A549 (cell line): ENCODE results near the gene KCNQ1. TPM values are rescaled to one million over a fixed set of nuclear protein-coding genes. Genes with fewer than 3 reads are reported as not detected.

Experiments used
- ATAC-seq, 2 experiments: fragments of 200-7000 bp in 1 of 2; fragments of >200 bp in 1 of 2; cut with Nextera tagmentation in 1 of 2; cut with Tn5 transposase in 1 of 2; 3 replicates each; pipeline versions ENCODE4 v1.8.0 to v1.9.1; 2018 to 2020; ENCODE audit warnings: mild to moderate bottlenecking in 1 of 2, moderate library complexity in 1 of 2
- CTCF ChIA-PET: fragments of 300-600 bp; sonication (Branson Sonifier 250); formaldehyde crosslinking; extraction: SDS; loops from one replicate; lab custom pipeline; 2021; ENCODE audit warnings: antibody characterized with exemption, inconsistent platforms; lab: Yijun Ruan, JAX
- POLR2A ChIA-PET: fragments of 350-600 bp; formaldehyde crosslinking; extraction: SDS; loops from one replicate; lab custom pipeline; 2021; ENCODE audit warnings: antibody characterized with exemption, inconsistent platforms; lab: Yijun Ruan, JAX
- DNase-seq, 2 experiments: peaks; one replicate each; pipeline versions ENCODE4 v3.0.0 to v3.0.0-alpha.2; 2011 to 2016; ENCODE audit warnings: low read depth in 1 of 2, low spot score in 1 of 2
- FAIRE-seq: peaks from 2 replicates; lab custom pipeline; 2011; peaks lifted over from hg19 to GRCh38; lab: Jason Lieb, UNC
- H3K27ac ChIP-seq, 2 experiments: fragments of >200 bp; sonication (Bioruptor Twin); formaldehyde crosslinking; 3 replicates each; pipeline ENCODE4 v1.5.1; 2016 to 2017
- H3K4me1 ChIP-seq: fragments of >200 bp; sonication (Bioruptor Twin); formaldehyde crosslinking; 3 replicates; pipeline ENCODE4 v1.6.1; 2016
- H3K4me2 ChIP-seq: fragments of >200 bp; sonication (Bioruptor Twin); formaldehyde crosslinking; 3 replicates; pipeline ENCODE4 v1.6.1; 2016
- H3K4me3 ChIP-seq: fragments of >200 bp; sonication (Bioruptor Twin); formaldehyde crosslinking; 3 replicates; pipeline ENCODE4 v1.5.1; 2016
- H3K9me3 ChIP-seq: fragments of >200 bp; sonication (Bioruptor Twin); formaldehyde crosslinking; 3 replicates; pipeline ENCODE4 v1.6.1; 2016
- ATOH8 ChIP-seq: fragments of 250-450 bp; sonication (Bioruptor Pico); IDR thresholded peaks from 2 replicates; pipeline ENCODE4 v1.5.0; 2020; ENCODE audit warnings: low read depth, mild to moderate bottlenecking, moderate library complexity
- BCL3 ChIP-seq: fragments of >200 bp; sonication (Bioruptor Twin); formaldehyde crosslinking; IDR thresholded peaks from 3 replicates; pipeline ENCODE4 v1.6.1; 2016
- CBX2 ChIP-seq: fragments of 200-600 bp; sonication (generic); IDR thresholded peaks from 2 replicates; pipeline ENCODE4 v1.6.1; 2016; ENCODE audit warnings: low read depth, mild to moderate bottlenecking, borderline replicate concordance
- CBX8 ChIP-seq: fragments of 200-600 bp; sonication (generic); IDR thresholded peaks from 2 replicates; pipeline ENCODE4 v1.6.1; 2016
- CEBPB ChIP-seq, 2 experiments: fragments of >200 bp in 1 of 2; sonication (Bioruptor Twin) in 1 of 2; formaldehyde crosslinking in 1 of 2; IDR thresholded peaks; 2 replicates each; pipeline ENCODE4 v1.6.1; 2012 to 2016
- CTCF ChIP-seq: fragments of >200 bp; sonication (Bioruptor Twin); formaldehyde crosslinking; IDR thresholded peaks from 3 replicates; pipeline ENCODE4 v1.5.1; 2016
- EP300 ChIP-seq, 2 experiments: fragments of >200 bp; sonication (Bioruptor Twin); formaldehyde crosslinking; IDR thresholded peaks; 2 replicates in 1 of 2; 3 replicates in 1 of 2; pipeline ENCODE4 v1.6.1; 2016 to 2017
- FOSB ChIP-seq: fragments of 250-450 bp; sonication (Bioruptor Pico); IDR thresholded peaks from 2 replicates; pipeline ENCODE4 v1.5.0; 2020; ENCODE audit warnings: mild to moderate bottlenecking, moderate library complexity
- FOXS1 ChIP-seq: fragments of 250-450 bp; sonication (Bioruptor Pico); IDR thresholded peaks from 2 replicates; pipeline ENCODE4 v1.5.0; 2020; ENCODE audit warnings: mild to moderate bottlenecking, moderate library complexity
- HES2 ChIP-seq: fragments of >200 bp; sonication (Bioruptor Twin); formaldehyde crosslinking; IDR thresholded peaks from 2 replicates; pipeline ENCODE4 v1.6.1; 2016
- HMGXB4 ChIP-seq: fragments of 250-450 bp; sonication (Bioruptor Pico); IDR thresholded peaks from 2 replicates; pipeline ENCODE4 v1.5.0; 2021; ENCODE audit warnings: mild to moderate bottlenecking, moderate library complexity, borderline replicate concordance
- HOXB5 ChIP-seq: fragments of 250-450 bp; sonication (Bioruptor Pico); IDR thresholded peaks from 2 replicates; pipeline ENCODE4 v1.5.0; 2020; ENCODE audit warnings: mild to moderate bottlenecking, moderate library complexity
- JUN ChIP-seq, 2 experiments: fragments of >200 bp; sonication (Bioruptor Twin); formaldehyde crosslinking; IDR thresholded peaks; 2 replicates in 1 of 2; 3 replicates in 1 of 2; pipeline ENCODE4 v1.6.1; 2016 to 2017
- KDM1A ChIP-seq: fragments of 200-600 bp; sonication (generic); IDR thresholded peaks from 2 replicates; pipeline ENCODE4 v1.6.1; 2016; ENCODE audit warnings: low read depth, mild to moderate bottlenecking
- KDM5A ChIP-seq: fragments of 200-600 bp; sonication (generic); IDR thresholded peaks from 2 replicates; pipeline ENCODE4 v1.6.1; 2016; ENCODE audit warnings: antibody characterized with exemption, mild to moderate bottlenecking
- MAFK ChIP-seq: fragments of 450-650 bp; IDR thresholded peaks from 2 replicates; pipeline ENCODE4 v1.6.1; 2014; ENCODE audit not compliant: partially characterized antibody
- MAZ ChIP-seq: fragments of 150-350 bp; IDR thresholded peaks from 2 replicates; pipeline ENCODE4 v1.6.1; 2014; ENCODE audit warnings: antibody characterized with exemption, low read depth, low read length, borderline replicate concordance
- NR3C1 ChIP-seq: fragments of >200 bp; sonication (Bioruptor Twin); formaldehyde crosslinking; IDR thresholded peaks from 3 replicates; pipeline ENCODE4 v1.6.1; 2017
- POLR2A ChIP-seq: IDR thresholded peaks from 2 replicates; pipeline ENCODE4 v1.6.1; 2012; ENCODE audit warnings: mild to moderate bottlenecking, low read length
- RCOR1 ChIP-seq: fragments of 150-350 bp; IDR thresholded peaks from 2 replicates; pipeline ENCODE4 v1.6.1; 2014; ENCODE audit warnings: antibody characterized with exemption, low read length, low read depth
- REST ChIP-seq: fragments of 200-600 bp; sonication (generic); IDR thresholded peaks from 2 replicates; pipeline ENCODE4 v1.6.1; 2016; ENCODE audit warnings: antibody characterized with exemption, mild to moderate bottlenecking, moderate library complexity
- USF2 ChIP-seq: fragments of 450-650 bp; IDR thresholded peaks from 2 replicates; pipeline ENCODE4 v1.6.1; 2014; ENCODE audit warnings: antibody characterized with exemption
- ZNF302 ChIP-seq: fragments of 250-450 bp; sonication (Bioruptor Pico); IDR thresholded peaks from 2 replicates; pipeline ENCODE4 v1.9.0; 2021; ENCODE audit warnings: inconsistent platforms, mild to moderate bottlenecking, moderate library complexity
- WGBS: methylation state at CpG from one replicate; pipeline ENCODE4 v1.1.6; 2017; ENCODE audit errors: missing lambda C conversion rate; 5-methylcytosine and 5-hydroxymethylcytosine counted together
- polyA plus RNA-seq, 4 experiments: library from polyadenylated mRNA; depleted of rRNA in 3 of 4; stranded (reverse); fragments of >200 nt; fragmentation: RNase III in 1 of 4; extraction: RNeasy Plus Mini Kit Qiagen cat#74134 plus additional on column Dnase treatment in 1 of 4; gene quantifications; 2 replicates in 3 of 4; 3 replicates in 1 of 4; pipeline ENCODE4 v1.2.3, GENCODE V29; 2011 to 2017

The KCNQ1 gene
- polyA plus RNA-seq, 2 of the 4 experiments (the other 2 are of a cell fraction): 0.14 to 0.17 TPM

GRCh38 chr11:2794046-2794967 is 349.5 kb downstream of the KCNQ1 start:
- 68% methylated on average over 18 of the region's 18 CpGs for WGBS
- H3K4me2 ChIP-seq: no peak overlapping the region
- TF ChIP-seq KDM1A (no peak), EP300 (IDR thresholded peaks at IDR 0.05) (no peak), HMGXB4 (CRISPR knock-in tag) (no peak), BCL3 (no peak), REST (no peak), USF2 (no peak), CBX8 (no peak), FOSB (CRISPR knock-in tag) (no peak), CTCF (no peak), CBX2 (no peak), NR3C1 (no peak), HOXB5 (CRISPR knock-in tag) (no peak), MAFK (no peak), CEBPB (IDR thresholded peaks at IDR 0.05) (no peak), KDM5A (no peak), POLR2A (no peak)
- TF ChIP-seq, all 56 proteins: peak for 0
- ChIA-PET POLR2A (no interaction called here), CTCF (no interaction called here)
- FAIRE-seq (no peak), DNase-seq (no peak), ATAC-seq (no peak)
- no peak overlapping the region for H3K4me3 ChIP-seq
- H3K27ac ChIP-seq: no peak overlapping the region
- 0 out of 3 replicates have a peak, but pooled peaks cover 2% of the 10 kb centered on the region for H3K9me3 ChIP-seq
- no peaks in the 10 kb centered on the region for H3K4me1 ChIP-seq

GRCh38 chr11:2794968-2795322 is 350.1 kb downstream of the KCNQ1 start:
- 77% methylated on average over 12 of the region's 12 CpGs for WGBS
- no peak for FAIRE-seq
- CTCF ChIA-PET: interaction anchor here (0.7 kb wide), 1 partner anchor 9 kb away, joined by 3 read pairs; no protein-coding TSS in a partner anchor
- Histone ChIP-seq H3K4me1 (no peaks in the 10 kb centered on the region), H3K4me2 (no peak overlapping the region), H3K4me3 (no peak overlapping the region), H3K27ac (no peak overlapping the region), H3K9me3 (0 out of 3 replicates have a peak, but pooled peaks cover 6% of the 10 kb centered on the region)
- 0 out of 6 replicates have a peak, but pooled peaks of 1 of the 2 experiments have one; percentile 16 for ATAC-seq
- POLR2A ChIA-PET: no interaction called here
- DNase-seq: no peak
- no peak for TF ChIP-seq JUN (IDR thresholded peaks at IDR 0.05)
- TF ChIP-seq CBX8: no peak
- TF ChIP-seq CTCF: no peak
- TF ChIP-seq HES2: no peak
- no peak for TF ChIP-seq ZNF302 (CRISPR knock-in tag)
- no peak for TF ChIP-seq FOXS1
- no peak for TF ChIP-seq KDM5A
- TF ChIP-seq ATOH8 (CRISPR knock-in tag): no peak
- TF ChIP-seq MAZ: no peak
- no peak for TF ChIP-seq RCOR1
